GM19238 (cell line): ENCODE results near the gene LBX2.
"Not testable (repeated sequence)": the region's sequence is repeated elsewhere in the genome, so short reads cannot be mapped to it uniquely, and the experiment has no call there.

Source experiments
- DNase-seq: peaks from one replicate; pipeline ENCODE4 v3.0.0; 2011; ENCODE audit warnings: low spot score; ENCODE audit not compliant: insufficient read length

Gene LBX2

GRCh38 chr2:74486141-74486540, 13.3 kb downstream of the LBX2 start:
- DNase-seq: no peak

DNA sequence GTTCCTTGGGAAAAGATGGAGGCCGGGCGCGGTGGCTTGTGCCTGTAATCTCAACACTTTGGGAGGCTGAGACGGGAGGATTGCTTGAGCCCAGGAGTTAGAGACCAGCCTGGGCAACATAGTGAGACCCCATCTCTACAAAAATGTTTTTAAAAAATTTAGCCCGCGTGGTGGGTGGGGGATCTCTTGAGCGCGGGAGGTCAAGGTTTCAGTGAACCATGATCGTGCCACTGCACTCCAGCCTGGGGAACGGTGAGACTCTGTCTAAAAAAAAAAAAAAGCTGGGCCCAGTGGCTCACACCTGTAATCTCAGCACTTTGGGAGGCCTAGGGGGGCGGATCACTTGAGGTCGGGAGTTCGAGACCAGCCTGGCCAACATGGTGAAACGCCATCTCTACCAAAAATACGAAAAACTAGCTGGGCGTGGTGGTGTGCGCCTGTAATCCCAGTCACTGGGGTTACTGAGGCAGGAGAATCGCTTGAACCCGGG, 15.7 kb downstream of the LBX2 start:
- not testable (repeated sequence) for DNase-seq

- peak; percentile 87 for DNase-seq
Measured at GRCh38 chr2:74482801-74483674, 16.4 kb downstream of the LBX2 start, which contains the start of the genes CCDC142 and TTC31. TSS of gene CCDC142 (minus strand) at chr2:74482998. CDS start at chr2:74482837, 161 bp downstream. TSS of gene TTC31 (plus strand) at chr2:74483081. CDS start at chr2:74483096, 15 bp downstream.

DNA sequence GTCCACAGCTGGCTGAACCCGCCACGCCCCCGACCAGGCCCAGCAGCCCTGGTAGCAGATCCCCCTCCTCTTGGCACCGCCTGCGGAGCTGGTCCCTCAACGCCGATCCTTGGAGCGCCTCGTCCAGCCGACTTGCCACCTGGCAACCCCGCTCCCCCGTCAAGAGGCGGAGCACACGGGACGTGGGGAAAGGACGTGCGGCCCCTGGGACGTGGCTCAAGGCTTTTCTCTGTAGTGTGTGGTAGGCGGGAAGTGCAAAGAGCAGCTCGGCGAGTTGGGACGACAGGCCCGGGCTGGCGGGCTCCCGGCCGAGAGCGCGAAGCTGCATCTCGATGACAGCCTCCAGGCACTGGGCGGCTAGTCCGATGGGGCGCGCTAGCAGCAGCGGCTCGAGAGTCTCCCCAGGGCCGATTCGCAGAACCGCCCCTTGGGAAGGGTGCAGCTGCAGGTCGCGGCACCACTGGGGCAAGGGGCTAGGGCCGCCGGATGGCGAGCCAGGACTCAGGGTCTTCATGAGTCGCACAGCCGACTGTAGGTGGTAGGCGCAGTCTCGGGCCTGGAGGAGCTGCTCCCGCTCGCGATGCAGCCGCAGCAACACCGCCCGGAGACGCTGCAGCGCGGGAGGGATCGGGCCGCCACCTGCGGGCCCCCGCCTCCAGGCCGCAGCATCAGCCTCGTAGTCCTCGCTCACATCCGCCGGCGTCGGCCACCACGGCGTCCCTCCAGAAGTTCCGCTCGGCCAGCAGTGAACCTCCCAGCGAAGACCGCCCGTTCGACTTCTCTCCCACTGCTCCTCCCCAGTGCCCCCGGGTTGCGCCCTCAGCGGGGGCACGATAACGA, 17.2 kb downstream of the LBX2 start:
- no peak for DNase-seq

DNA sequence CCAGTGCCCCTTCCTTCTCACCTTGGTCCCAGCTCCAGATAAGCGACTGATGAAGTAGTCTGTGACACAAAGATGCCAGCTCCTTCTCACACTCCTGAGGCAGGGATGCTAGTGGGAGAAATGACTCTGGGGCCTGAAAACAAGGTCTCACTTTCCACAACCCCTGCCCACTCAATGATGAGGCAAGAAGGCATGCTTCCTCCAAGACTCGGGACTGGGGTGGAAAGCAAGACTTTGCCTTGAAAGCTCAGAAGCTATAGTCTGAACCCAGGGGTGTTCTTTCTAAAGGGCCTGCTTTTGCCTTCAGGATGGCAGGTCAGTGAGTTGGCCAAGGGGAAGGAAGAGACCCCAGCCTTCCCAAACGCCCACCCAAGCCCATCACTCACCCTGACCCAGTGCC, 18.0 kb downstream of the LBX2 start:
- no peak for DNase-seq

- DNase-seq: no peak
Measured at GRCh38 chr2:74474899-74475298, 24.5 kb downstream of the LBX2 start.

DNA sequence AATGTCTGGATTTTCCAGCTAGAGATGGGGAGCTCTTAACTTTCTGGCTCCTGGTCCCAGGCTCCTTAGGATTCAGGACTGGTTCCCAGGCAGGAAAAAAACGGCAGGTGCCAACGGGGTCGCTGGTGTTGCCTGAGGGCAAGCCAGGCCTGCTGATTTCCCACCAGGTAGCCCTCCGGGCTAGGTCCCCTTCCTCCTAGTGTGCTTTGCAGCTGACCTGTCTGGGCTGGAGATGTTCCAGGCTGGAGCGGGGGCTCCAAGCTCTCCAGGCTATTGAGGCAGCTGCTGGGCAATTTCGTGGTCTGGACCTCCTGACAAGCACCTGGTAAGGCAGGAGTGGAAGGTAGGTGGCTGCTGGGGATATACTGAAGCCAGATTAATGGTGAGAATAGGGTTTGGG, 24.9 kb downstream of the LBX2 start:
- no peak for DNase-seq

GRCh38 chr2:74472945-74473258, 26.5 kb downstream of the LBX2 start:
- no peak for DNase-seq

GRCh38 chr2:74472086-74472944, 27.1 kb downstream of the LBX2 start, which contains the start of gene MRPL53:
TSS of gene MRPL53 (minus strand) at chr2:74472680. CDS start at chr2:74472660, 20 bp downstream.
- DNase-seq: peak; percentile 76

GRCh38 chr2:74471332-74472065, 27.9 kb downstream of the LBX2 start:
- DNase-seq: no peak

DNA sequence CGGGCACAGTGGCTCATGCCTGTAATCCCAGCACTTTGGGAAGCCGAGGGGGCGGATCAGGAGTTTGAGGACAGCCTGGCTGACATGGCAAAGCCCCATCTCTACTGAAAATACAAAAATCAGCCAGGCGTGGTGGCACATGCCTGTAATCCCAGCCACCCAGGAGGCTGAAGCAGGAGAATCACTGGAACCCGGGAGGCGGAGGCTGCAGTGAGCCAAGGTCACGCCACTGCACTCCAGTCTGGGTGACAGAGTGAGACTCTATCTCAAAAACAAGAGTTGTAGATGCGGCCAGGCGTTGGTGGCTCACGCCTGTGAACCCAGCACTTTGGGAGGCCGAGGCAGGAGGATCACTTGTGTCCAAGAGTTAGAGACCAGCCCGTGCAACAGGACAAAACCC, 28.7 kb downstream of the LBX2 start:
- DNase-seq: not testable (repeated sequence)

DNA sequence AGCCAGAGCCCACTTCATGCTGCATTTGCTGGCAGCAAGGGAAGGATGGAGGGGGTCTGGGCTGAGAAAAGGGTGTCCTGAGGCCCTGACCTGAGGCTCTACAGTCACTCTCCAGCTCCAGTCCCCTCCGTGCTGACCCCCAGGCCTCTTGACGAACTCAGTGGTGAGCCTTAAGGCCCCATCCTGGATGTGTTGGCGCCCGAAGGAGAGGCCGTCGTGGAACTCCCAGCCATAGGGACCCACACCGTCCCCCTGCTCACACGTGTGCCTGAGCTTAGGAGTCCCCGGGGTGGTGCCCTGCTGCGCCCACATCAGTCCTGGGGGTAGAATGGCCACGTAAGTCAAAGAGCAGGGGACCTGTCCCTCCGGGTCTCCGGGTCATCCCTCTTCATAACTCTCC, 35.0 kb downstream of the LBX2 start:
- DNase-seq: no peak

- no peak for DNase-seq
Measured at GRCh38 chr2:74462786-74463105, 36.7 kb downstream of the LBX2 start.

GRCh38 chr2:74462054-74462785, 37.2 kb downstream of the LBX2 start:
- DNase-seq: no peak

GRCh38 chr2:74461187-74462053, 38.0 kb downstream of the LBX2 start:
- no peak for DNase-seq

DNA sequence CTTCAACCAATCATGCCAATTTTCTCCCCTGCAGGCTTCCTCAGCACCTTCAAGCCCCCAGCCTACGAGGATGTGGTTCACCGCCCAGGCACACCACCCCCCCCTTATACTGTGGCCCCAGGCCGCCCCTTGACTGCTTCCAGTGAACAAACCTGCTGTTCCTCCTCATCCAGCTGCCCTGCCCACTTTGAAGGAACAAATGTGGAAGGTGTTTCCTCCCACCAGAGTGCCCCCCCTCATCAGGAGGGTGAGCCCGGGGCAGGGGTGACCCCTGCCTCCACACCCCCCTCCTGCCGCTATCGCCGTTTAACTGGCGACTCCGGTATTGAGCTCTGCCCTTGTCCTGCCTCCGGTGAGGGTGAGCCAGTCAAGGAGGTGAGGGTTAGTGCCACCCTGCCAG, 39.2 kb downstream of the LBX2 start:
- not testable (repeated sequence) for DNase-seq

- not testable (repeated sequence) for DNase-seq
Measured at GRCh38 chr2:74459503-74460118, 39.8 kb downstream of the LBX2 start.

GRCh38 chr2:74458938-74459363, 40.5 kb downstream of the LBX2 start:
- no peak for DNase-seq
